Ectodermal cell (in vitro differentiated cells): Measurements from ENCODE around the gene LRP4.
A peak's percentile ranks its signal among the peaks of the same experiment; 100 is the strongest.
"Not testable (repeated sequence)": the region's sequence is repeated elsewhere in the genome, so short reads cannot be mapped to it uniquely, and the experiment has no call there.

Experiments used
- H3K27ac ChIP-seq: 2 replicates; pipeline ENCODE4 v1.7.0; 2013; ENCODE audit warnings: mild to moderate bottlenecking, low read depth, low read length; ENCODE audit not compliant: insufficient read depth, poor library complexity, severe bottlenecking
- H3K27me3 ChIP-seq: 2 replicates; pipeline ENCODE4 v1.7.0; 2013; ENCODE audit warnings: mild to moderate bottlenecking, low read length; ENCODE audit not compliant: insufficient read depth, control insufficient read depth, poor library complexity, severe bottlenecking
- H3K36me3 ChIP-seq: one replicate; pipeline ENCODE4 v1.7.0; 2013; ENCODE audit warnings: low read length; ENCODE audit not compliant: control insufficient read depth, insufficient read depth
- H3K4me1 ChIP-seq: one replicate; pipeline ENCODE4 v1.7.0; 2013; ENCODE audit warnings: low read length; ENCODE audit not compliant: control insufficient read depth, insufficient read depth
- H3K4me3 ChIP-seq: 2 replicates; pipeline ENCODE4 v1.7.0; 2013; ENCODE audit warnings: low read depth, low read length, control low read depth; ENCODE audit not compliant: insufficient read depth
- H3K9me3 ChIP-seq: 2 replicates; pipeline ENCODE4 v1.7.0; 2013; ENCODE audit warnings: mild to moderate bottlenecking, low read length, moderate library complexity; ENCODE audit not compliant: control insufficient read depth
- WGBS, 2 experiments: methylation state at CpG; one replicate each; pipeline ENCODE4 v1.1.7; 2013; ENCODE audit warnings: missing lambda C conversion rate in 2 of 2; 5-methylcytosine and 5-hydroxymethylcytosine counted together

Gene LRP4

GRCh38 chr11:46951864-46952263 lies 33.5 kb upstream of the LRP4 start:
- H3K4me1 ChIP-seq, result peaks cover 22% of the 10 kb centered on the region
- no peaks in the 10 kb centered on the region for H3K27me3 ChIP-seq
- no peaks in the 10 kb centered on the region for H3K9me3 ChIP-seq
- 100% methylated on average over 1 of the region's 1 CpG; no CpG with 5 or more reads in 1 of the 2 experiments for WGBS, 2 experiments
- peak overlapping the region; percentile 28 for H3K27ac ChIP-seq
- H3K36me3 ChIP-seq, result no peaks in the 10 kb centered on the region
- H3K4me3 ChIP-seq, result no peak overlapping the region

GRCh38 chr11:46949297-46949696 lies 30.9 kb upstream of the LRP4 start:
- Histone ChIP-seq H3K4me3 (no peak overlapping the region), H3K4me1 (peaks cover 22% of the 10 kb centered on the region), H3K36me3 (no peaks in the 10 kb centered on the region), H3K9me3 (no peaks in the 10 kb centered on the region), H3K27me3 (no peaks in the 10 kb centered on the region), H3K27ac (no peak overlapping the region)
- 90 to 100% methylated on average over 1 of the region's 1 CpG for WGBS, 2 experiments

GRCh38 chr11:46948378-46949131 lies 30.2 kb upstream of the LRP4 start:
- Histone ChIP-seq H3K27me3 (no peaks in the 10 kb centered on the region), H3K36me3 (no peaks in the 10 kb centered on the region), H3K4me1 (peaks cover 22% of the 10 kb centered on the region), H3K4me3 (no peak overlapping the region), H3K27ac (no peak overlapping the region), H3K9me3 (no peaks in the 10 kb centered on the region)
- 97 to 100% methylated on average over 4 of the region's 4 CpGs for WGBS, 2 experiments

- Histone ChIP-seq H3K36me3 (no peaks in the 10 kb centered on the region), H3K27me3 (no peaks in the 10 kb centered on the region), H3K4me1 (peaks cover 12% of the 10 kb centered on the region), H3K9me3 (no peaks in the 10 kb centered on the region), H3K27ac (no peak overlapping the region), H3K4me3 (no peak overlapping the region)
- WGBS, 2 experiments, result 70 to 78% methylated on average over 3 of the region's 3 CpGs
Observed at GRCh38 chr11:46947399-46948077, 29.2 kb upstream of the LRP4 start.

GRCh38 chr11:46944356-46945075 lies 26.2 kb upstream of the LRP4 start:
- H3K27ac ChIP-seq, result no peak overlapping the region
- no peak overlapping the region for H3K4me3 ChIP-seq
- H3K36me3 ChIP-seq, result peaks cover 5% of the 10 kb centered on the region
- H3K9me3 ChIP-seq, result no peaks in the 10 kb centered on the region
- 93 to 95% methylated on average over 4 of the region's 4 CpGs for WGBS, 2 experiments
- no peaks in the 10 kb centered on the region for H3K27me3 ChIP-seq
- peaks cover 7% of the 10 kb centered on the region for H3K4me1 ChIP-seq

GRCh38 chr11:46942172-46942571 lies 23.8 kb upstream of the LRP4 start:
- H3K27me3 ChIP-seq, result no peaks in the 10 kb centered on the region
- no peak overlapping the region for H3K4me3 ChIP-seq
- peaks cover 5% of the 10 kb centered on the region for H3K36me3 ChIP-seq
- 96 to 97% methylated on average over 5 to 6 of the region's 6 CpGs for WGBS, 2 experiments
- H3K4me1 ChIP-seq, result peaks cover 4% of the 10 kb centered on the region
- H3K9me3 ChIP-seq, result no peaks in the 10 kb centered on the region
- H3K27ac ChIP-seq, result no peak overlapping the region

GRCh38 chr11:46936138-46937110 lies 18.1 kb upstream of the LRP4 start, which contains the start of gene CSTPP1:
TSS of gene CSTPP1 (plus strand) at chr11:46936761. CDS start at chr11:46936806, 45 bp downstream.
- Histone ChIP-seq H3K27me3 (no peaks in the 10 kb centered on the region), H3K4me1 (no peaks in the 10 kb centered on the region), H3K9me3 (no peaks in the 10 kb centered on the region), H3K4me3 (peak within 1 kb of the TSS; percentile 70), H3K27ac (peak within 1 kb of the TSS; percentile 81), H3K36me3 (peaks cover 5% of the 10 kb centered on the region)
- 28% methylated on average over 41 of the region's 41 CpGs for WGBS, 2 experiments

- H3K27me3 ChIP-seq, result no peaks in the 10 kb centered on the region
- WGBS, 2 experiments, result 97 to 98% methylated on average over 1 of the region's 1 CpG
- H3K36me3 ChIP-seq, result no peaks in the 10 kb centered on the region
- no peak overlapping the region for H3K4me3 ChIP-seq
- H3K27ac ChIP-seq, result no peak overlapping the region
- H3K9me3 ChIP-seq, result no peaks in the 10 kb centered on the region
- no peaks in the 10 kb centered on the region for H3K4me1 ChIP-seq
Observed at GRCh38 chr11:46930089-46930488, 11.7 kb upstream of the LRP4 start.

GRCh38 chr11:46928701-46929100 lies 10.4 kb upstream of the LRP4 start:
- not testable (repeated sequence) for H3K27me3 ChIP-seq, H3K4me1 ChIP-seq, H3K27ac ChIP-seq, H3K36me3 ChIP-seq, H3K4me3 ChIP-seq, H3K9me3 ChIP-seq
- WGBS, 2 experiments, result 89 to 100% methylated on average over 1 of the region's 1 CpG
